ENCODE results near the gene BCL11B.

Gene BCL11B

DNA sequence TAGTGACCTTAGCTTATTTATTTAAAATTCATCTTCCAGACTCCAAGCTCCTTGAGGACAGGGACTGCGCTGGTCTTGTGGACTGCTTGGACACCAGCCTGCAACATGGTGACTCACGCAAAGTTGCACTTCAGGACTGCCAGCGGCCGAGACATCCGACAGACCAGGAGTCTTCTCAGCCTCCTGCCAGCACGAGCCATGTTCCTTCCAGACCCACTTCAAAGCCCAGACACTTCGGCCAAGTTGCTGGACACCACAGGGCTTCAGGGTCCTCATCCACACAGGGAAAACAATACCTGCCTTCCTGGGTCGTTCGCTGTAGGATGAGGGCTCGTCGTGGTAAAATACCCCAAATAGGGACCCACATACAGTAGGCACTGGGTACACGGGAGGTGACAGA lies 88.7 kb downstream of the BCL11B start:
- no peak for TF ChIP-seq CTCF (IDR thresholded peaks at IDR 0.05; ENCODE audit: insufficient read depth, missing control alignments)
- FAIRE-seq = no peak
- DNase-seq (ENCODE audit: insufficient read length, low spot score) = no peak

DNA sequence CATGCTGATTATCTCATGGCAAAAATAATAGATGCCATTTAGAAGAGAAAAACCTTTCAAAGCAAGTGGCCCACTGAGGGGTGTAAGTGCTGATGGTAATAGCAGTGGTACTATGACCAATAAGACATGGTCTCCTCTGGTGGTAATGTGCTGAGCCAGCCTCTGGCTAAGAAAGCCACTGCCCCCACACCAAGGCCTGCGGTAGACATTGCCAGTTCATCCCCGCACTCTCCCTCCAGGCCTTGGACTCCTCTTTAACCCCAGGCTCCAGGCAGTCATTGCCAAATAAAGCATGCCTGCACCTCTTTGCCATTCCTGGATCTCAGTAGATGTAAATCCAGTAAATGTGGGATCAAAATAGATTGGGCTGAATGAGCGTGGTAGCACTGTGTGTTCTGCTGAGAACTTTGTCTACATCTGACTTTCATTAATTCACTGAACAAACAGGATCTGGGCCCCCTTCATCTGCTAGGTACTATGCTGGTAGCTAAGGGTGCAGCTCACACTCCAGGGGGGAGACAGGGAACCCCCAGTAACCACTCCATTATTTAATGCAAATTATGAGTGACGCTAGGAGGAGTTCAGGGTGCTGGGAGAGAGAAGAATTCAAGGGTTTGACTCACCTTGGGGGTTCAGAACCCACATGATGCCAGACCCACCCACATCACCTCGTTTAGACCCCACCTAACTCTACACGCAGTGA lies 89.3 kb downstream of the BCL11B start:
- FAIRE-seq = no peak
- no peak for DNase-seq (ENCODE audit: insufficient read length, low spot score)
- TF ChIP-seq CTCF (IDR thresholded peaks at IDR 0.05; ENCODE audit: insufficient read depth, missing control alignments) = no peak

- no peak for TF ChIP-seq CTCF (IDR thresholded peaks at IDR 0.05; ENCODE audit: insufficient read depth, missing control alignments)
- FAIRE-seq (no peak), DNase-seq (ENCODE audit: insufficient read length, low spot score) (no peak)
These were observed 90.0 kb downstream of the BCL11B start for GRCh38 chr14:99181804-99182520.

- FAIRE-seq = no peak
- no peak for DNase-seq (ENCODE audit: insufficient read length, low spot score)
- no peak for TF ChIP-seq CTCF (IDR thresholded peaks at IDR 0.05; ENCODE audit: insufficient read depth, missing control alignments)
These were observed 90.8 kb downstream of the BCL11B start for GRCh38 chr14:99181241-99181640.

DNA sequence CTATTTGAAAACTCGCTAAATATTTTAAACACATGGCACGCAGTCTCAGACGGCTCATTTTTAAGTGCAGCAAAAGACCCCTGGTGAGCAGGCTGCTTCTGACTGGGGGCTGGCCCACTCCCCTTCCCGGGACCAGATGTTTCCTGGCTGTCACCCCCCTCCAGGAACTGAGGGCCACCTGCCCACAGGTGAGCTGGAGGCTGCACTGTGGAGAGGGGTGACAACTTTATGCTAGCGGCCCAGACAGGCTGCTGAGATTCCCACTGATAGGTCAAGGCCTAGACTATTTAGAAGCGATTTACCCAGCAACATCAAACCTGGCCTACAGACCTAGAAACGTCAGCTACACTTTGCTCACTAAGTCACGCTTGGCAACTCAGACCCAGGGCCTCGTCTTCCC lies 92.1 kb downstream of the BCL11B start:
- DNase-seq (ENCODE audit: insufficient read length, low spot score) = no peak
- no peak for FAIRE-seq
- TF ChIP-seq CTCF (IDR thresholded peaks at IDR 0.05; ENCODE audit: insufficient read depth, missing control alignments) = no peak

DNA sequence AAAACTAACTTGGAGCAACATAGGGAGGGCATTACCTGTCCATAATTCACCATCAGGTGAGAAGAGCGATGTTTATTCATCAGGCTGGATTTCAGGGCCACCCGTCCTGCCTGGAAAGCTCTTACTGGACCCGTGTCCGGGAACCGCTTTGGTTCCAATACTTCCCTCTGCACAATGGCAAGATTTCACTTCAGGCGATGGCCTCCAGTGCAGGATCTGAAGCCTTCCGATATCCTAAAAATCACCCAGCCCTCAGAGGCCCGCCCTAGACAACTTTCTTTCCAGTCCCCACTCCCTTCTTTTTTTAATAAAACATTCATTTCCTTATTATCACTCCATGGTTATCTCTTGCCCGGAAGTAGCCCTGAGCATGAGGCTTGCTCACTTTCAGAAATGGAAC lies 92.5 kb downstream of the BCL11B start:
- FAIRE-seq = no peak
- DNase-seq (ENCODE audit: insufficient read length, low spot score) = no peak
- no peak for TF ChIP-seq CTCF (IDR thresholded peaks at IDR 0.05; ENCODE audit: insufficient read depth, missing control alignments)

Measured in D721Med (cell line).